Peyer's patch (tissue), 4 donors: Measurements from ENCODE around the gene INTS12. TPM values are rescaled to one million over a fixed set of nuclear protein-coding genes. Genes with fewer than 3 reads are reported as not detected.

Experiments
- DNase-seq, 3 donors: peaks; one replicate each; pipeline ENCODE4 v3.0.0-alpha.2; 2017 to 2019
- H3K27ac ChIP-seq, 4 donors: fragments of 200-600 bp; sonication (generic); one replicate each; pipeline ENCODE4 v1.5.1; 2016 to 2019
- H3K27me3 ChIP-seq, 2 donors: fragments of 200-600 bp; sonication (generic); one replicate each; pipeline ENCODE4 v1.5.1; 2019
- H3K36me3 ChIP-seq, 3 donors: fragments of 200-600 bp; sonication (generic); one replicate each; pipeline ENCODE4 v1.5.1; 2016 to 2019
- H3K4me1 ChIP-seq, 4 donors: fragments of 200-600 bp; sonication (generic); one replicate each; pipeline ENCODE4 v1.5.1; 2016 to 2019
- H3K4me3 ChIP-seq, 4 donors: fragments of 200-600 bp; sonication (generic); 1 replicate in 3 of 4; 2 replicates in 1 of 4; pipeline ENCODE4 v1.5.1; 2016 to 2019; ENCODE audit warnings: mild to moderate bottlenecking in 1 of 4
- H3K9me3 ChIP-seq, 4 donors: fragments of 200-600 bp; sonication (generic); one replicate each; pipeline ENCODE4 v1.5.1; 2016 to 2019; ENCODE audit warnings: mild to moderate bottlenecking in 1 of 4
- CTCF ChIP-seq, 6 experiments: fragments of 450-650 bp in 4 of 6; fragments of 200-600 bp in 2 of 6; sonication (generic) in 1 of 6; IDR thresholded peaks; one replicate each; pipeline ENCODE4 v1.5.1; 2017 to 2019; ENCODE audit warnings: antibody characterized with exemption in 6 of 6, mild to moderate bottlenecking in 3 of 6, moderate library complexity in 1 of 6
- POLR2A ChIP-seq, 2 donors: fragments of 450-650 bp; IDR thresholded peaks; one replicate each; pipeline ENCODE4 v1.5.1; 2017; ENCODE audit warnings: antibody characterized with exemption in 2 of 2, mild to moderate bottlenecking in 2 of 2, moderate library complexity in 2 of 2
- total RNA-seq, 4 donors: library from RNA; depleted of rRNA; stranded (reverse); fragments of >200 nt; gene quantifications; one replicate each; pipeline ENCODE4 v1.1.0, GENCODE V29; 2016

INTS12 gene
- total RNA-seq, 4 donors from 2014 or later, result 2.5 to 25.3 (median 21.1) TPM

DNA sequence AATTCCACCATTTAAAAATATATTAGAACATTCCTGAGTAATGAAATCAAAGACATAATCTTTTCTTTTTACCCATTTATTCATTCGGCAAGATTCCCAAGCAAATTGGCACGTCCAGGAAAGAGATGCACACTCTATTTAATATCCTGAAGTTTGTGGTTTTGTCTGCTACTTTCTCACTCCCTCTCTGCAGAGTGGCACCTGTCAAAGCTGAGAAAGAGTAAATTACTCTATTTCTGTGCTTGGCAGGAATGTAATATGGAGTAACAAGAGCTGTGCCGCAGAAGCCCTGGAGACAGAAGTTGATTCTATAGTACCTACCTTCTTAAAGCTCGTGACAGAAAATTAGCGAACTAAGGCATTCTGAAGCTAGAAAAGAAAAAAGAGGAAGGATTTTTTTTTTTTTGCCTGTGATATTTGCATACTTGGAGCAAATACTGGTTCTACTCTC lies 5.6 kb upstream of the INTS12 start:
- TF ChIP-seq CTCF (IDR thresholded peaks at IDR 0.05) (no peak), POLR2A (IDR thresholded peaks at IDR 0.05) (no peak)
- no peak for DNase-seq
- Histone ChIP-seq H3K9me3 (no peaks in the 10 kb centered on the region), H3K4me3 (no peak overlapping the region), H3K4me1 (peaks cover 0 to 9% (median 0%) of the 10 kb centered on the region in 4 donors), H3K27ac (peak overlapping the region in 1 of 4 donors; percentile 20), H3K36me3 (no peaks in the 10 kb centered on the region), H3K27me3 (no peaks in the 10 kb centered on the region)

DNA sequence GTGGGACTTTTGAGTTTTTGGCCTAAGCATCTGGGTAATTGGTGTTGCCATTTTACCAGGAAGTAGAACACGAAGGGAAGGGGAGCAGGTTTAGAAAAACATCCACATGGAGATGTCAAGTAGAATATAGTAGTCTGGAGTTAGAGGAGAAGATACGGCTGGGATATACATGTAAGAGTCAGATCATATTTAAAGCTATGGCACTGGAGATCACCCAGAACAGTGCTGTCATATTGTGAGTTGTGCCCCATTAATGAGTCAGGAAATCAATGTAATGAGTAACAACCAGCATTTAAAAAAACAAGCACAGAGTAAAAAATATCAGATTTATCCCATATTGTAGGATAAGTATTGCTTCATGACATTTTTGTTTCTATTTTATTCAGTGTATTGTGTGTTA lies 4.3 kb upstream of the INTS12 start:
- Histone ChIP-seq H3K27me3 (no peaks in the 10 kb centered on the region), H3K4me1 (peaks cover 0 to 11% (median under 1%) of the 10 kb centered on the region in 4 donors), H3K9me3 (no peaks in the 10 kb centered on the region), H3K27ac (no peak overlapping the region), H3K4me3 (no peak overlapping the region), H3K36me3 (no peaks in the 10 kb centered on the region)
- no peak for TF ChIP-seq POLR2A (IDR thresholded peaks at IDR 0.05)
- no peak for TF ChIP-seq CTCF (IDR thresholded peaks at IDR 0.05)
- no peak for DNase-seq

- H3K4me1 ChIP-seq, result peaks cover 0 to 24% (median 6%) of the 10 kb centered on the region in 4 donors
- no peak for TF ChIP-seq POLR2A (IDR thresholded peaks at IDR 0.05)
- no peak for DNase-seq
- H3K27me3 ChIP-seq, result no peaks in the 10 kb centered on the region
- no peak overlapping the region for H3K4me3 ChIP-seq
- H3K36me3 ChIP-seq, result no peaks in the 10 kb centered on the region
- H3K27ac ChIP-seq, result no peak overlapping the region
- H3K9me3 ChIP-seq, result no peaks in the 10 kb centered on the region
These were observed 2.2 kb upstream of the INTS12 start for GRCh38 chr4:105710678-105711077.

DNA sequence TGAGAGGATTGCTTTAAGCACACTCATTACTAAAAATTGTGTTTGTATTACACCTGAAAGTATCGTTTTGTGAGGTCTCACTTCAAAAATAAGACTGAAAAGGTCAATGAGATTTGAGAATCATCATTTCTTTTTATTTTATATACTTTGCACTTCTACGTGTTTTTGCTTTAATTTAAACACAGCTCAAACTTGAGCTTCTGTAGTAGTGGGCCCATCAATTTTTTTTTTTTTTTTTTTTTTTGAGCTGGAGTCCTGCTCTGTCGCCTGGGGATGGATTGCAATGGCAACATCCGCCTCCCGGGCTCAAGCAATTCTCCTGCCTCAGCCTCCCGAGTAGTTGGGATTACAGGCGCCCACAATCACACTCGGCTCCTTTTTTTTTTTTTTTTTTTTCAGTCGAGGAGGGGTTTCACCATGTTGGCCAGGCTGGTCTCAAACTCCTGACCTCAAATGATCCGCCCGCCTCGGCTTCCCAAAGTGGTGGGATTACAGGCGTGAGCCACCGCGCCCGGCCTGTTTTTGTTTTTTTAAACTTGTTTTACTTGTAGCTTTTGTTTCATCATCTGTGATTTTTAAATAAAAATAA lies 1.6 kb upstream of the INTS12 start:
- Histone ChIP-seq H3K27me3 (no peaks in the 10 kb centered on the region), H3K9me3 (no peaks in the 10 kb centered on the region), H3K36me3 (no peaks in the 10 kb centered on the region), H3K4me3 (no peak overlapping the region), H3K4me1 (peaks cover 0 to 24% (median 6%) of the 10 kb centered on the region in 4 donors), H3K27ac (no peak overlapping the region)
- TF ChIP-seq CTCF (IDR thresholded peaks at IDR 0.05) (no peak), POLR2A (IDR thresholded peaks at IDR 0.05) (no peak)
- no peak for DNase-seq

DNA sequence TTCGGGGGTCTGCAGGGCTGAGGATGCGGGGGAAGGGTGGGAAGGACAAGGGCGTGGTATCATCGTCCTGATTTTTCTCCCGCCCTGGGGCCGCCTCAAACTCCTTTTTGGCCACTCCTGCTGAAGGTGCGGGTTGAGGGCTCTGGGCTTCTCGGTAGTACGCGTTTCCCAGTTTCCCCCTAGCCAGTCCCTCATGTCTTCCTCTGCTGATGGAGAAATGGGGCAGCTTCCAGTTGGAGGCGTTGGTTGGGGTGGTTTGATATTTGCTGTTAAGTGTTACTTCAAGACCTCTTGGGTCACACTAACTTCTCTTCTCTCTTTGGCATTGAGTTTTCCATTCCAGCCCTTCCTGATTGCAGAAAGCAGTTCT lies 577 bp upstream of the INTS12 start:
- peak overlapping the region; percentile 78 to 90 (median 88) for H3K4me3 ChIP-seq
- peak overlapping the region; percentile 82 to 92 (median 86) for H3K27ac ChIP-seq
- no peaks in the 10 kb centered on the region for H3K27me3 ChIP-seq
- no peaks in the 10 kb centered on the region for H3K36me3 ChIP-seq
- H3K9me3 ChIP-seq, result no peaks in the 10 kb centered on the region
- DNase-seq, result peak in 1 of 3 donors; percentile 54
- H3K4me1 ChIP-seq, result peaks cover 0 to 24% (median 6%) of the 10 kb centered on the region in 4 donors
- no peak for TF ChIP-seq POLR2A (IDR thresholded peaks at IDR 0.05)
- no peak for TF ChIP-seq CTCF (IDR thresholded peaks at IDR 0.05)

DNA sequence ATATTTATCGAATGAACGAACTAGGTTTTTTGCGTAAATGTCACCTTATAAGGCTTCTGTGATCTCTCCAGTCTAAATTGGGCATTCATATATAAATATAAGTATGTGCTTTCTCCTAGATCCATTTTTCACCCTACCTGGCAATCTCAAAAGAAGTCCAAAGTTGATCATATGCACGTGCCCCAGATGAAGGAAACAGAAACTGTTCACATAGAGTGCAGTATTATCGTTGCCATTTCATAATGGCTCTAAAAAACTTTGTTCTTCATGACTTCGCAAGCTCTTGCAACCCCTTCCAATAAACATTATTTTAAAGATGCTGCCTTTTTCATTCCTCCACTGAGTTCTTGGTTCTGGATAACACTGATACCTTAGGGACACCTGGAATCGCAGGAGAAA lies 708 bp downstream of the INTS12 start:
- peak overlapping the region; percentile 78 to 90 (median 88) for H3K4me3 ChIP-seq
- H3K36me3 ChIP-seq, result peaks cover 0 to 7% (median 0%) of the 10 kb centered on the region in 3 donors
- no peaks in the 10 kb centered on the region for H3K27me3 ChIP-seq
- DNase-seq, result no peak
- H3K9me3 ChIP-seq, result no peaks in the 10 kb centered on the region
- H3K4me1 ChIP-seq, result peaks cover 0 to 24% (median 6%) of the 10 kb centered on the region in 4 donors
- peak overlapping the region; percentile 82 to 92 (median 86) for H3K27ac ChIP-seq
- TF ChIP-seq CTCF (IDR thresholded peaks at IDR 0.05), result no peak
- no peak for TF ChIP-seq POLR2A (IDR thresholded peaks at IDR 0.05)
